ENCODE results near the gene UGT1A4. TPM values are rescaled to one million over a fixed set of nuclear protein-coding genes. Genes with fewer than 3 reads are reported as not detected.
A peak's percentile ranks its signal among the peaks of the same experiment; 100 is the strongest.

UGT1A4 gene
- total RNA-seq, 1 donor from 2014 or later: 0.26 TPM

- FAIRE-seq: no peak
- H3K36me3 ChIP-seq (ENCODE audit: control insufficient read depth, insufficient read depth, low read length): peaks cover 7% of the 10 kb centered on the region
- TF ChIP-seq CTCF (IDR thresholded peaks at IDR 0.05; ENCODE audit: insufficient read depth, low read length, severe bottlenecking): no peak
Observed at GRCh38 chr2:233766416-233766815, 47.9 kb downstream of the UGT1A4 start.

GRCh38 chr2:233768076-233768475, 49.5 kb downstream of the UGT1A4 start:
- FAIRE-seq (no peak), DNase-seq (ENCODE audit: low read depth) (no peak)
- Histone ChIP-seq H3K27me3 (ENCODE audit: control insufficient read depth, insufficient read depth, low read length) (no peaks in the 10 kb centered on the region), H3K4me3 (ENCODE audit: low read depth, low read length) (no peak overlapping the region), H3K36me3 (ENCODE audit: control insufficient read depth, insufficient read depth, low read length) (peaks cover 7% of the 10 kb centered on the region)
- TF ChIP-seq CTCF (IDR thresholded peaks at IDR 0.05; ENCODE audit: insufficient read depth, low read length, severe bottlenecking): no peak

More at GRCh38 chr2:233766416-233766815, 47.9 kb downstream of the UGT1A4 start:
- Histone ChIP-seq H3K27me3 (ENCODE audit: control insufficient read depth, insufficient read depth, low read length) (no peaks in the 10 kb centered on the region), H3K4me3 (ENCODE audit: low read depth, low read length) (no peak overlapping the region)
- DNase-seq (ENCODE audit: low read depth): no peak

- DNase-seq (ENCODE audit: low read depth): no peak
- no peaks in the 10 kb centered on the region for H3K27me3 ChIP-seq (ENCODE audit: control insufficient read depth, insufficient read depth, low read length)
- no peak overlapping the region for H3K4me3 ChIP-seq (ENCODE audit: low read depth, low read length)
- H3K36me3 ChIP-seq (ENCODE audit: control insufficient read depth, insufficient read depth, low read length): peaks cover 7% of the 10 kb centered on the region
- FAIRE-seq: peak; percentile 66
- TF ChIP-seq CTCF (IDR thresholded peaks at IDR 0.05; ENCODE audit: insufficient read depth, low read length, severe bottlenecking): no peak
Observed at GRCh38 chr2:233769260-233769659, 50.7 kb downstream of the UGT1A4 start.

GRCh38 chr2:233772153-233772552, 53.6 kb downstream of the UGT1A4 start:
- no peaks in the 10 kb centered on the region for H3K27me3 ChIP-seq (ENCODE audit: control insufficient read depth, insufficient read depth, low read length)
- H3K36me3 ChIP-seq (ENCODE audit: control insufficient read depth, insufficient read depth, low read length): peaks cover 3% of the 10 kb centered on the region
- FAIRE-seq (peak; percentile 82), DNase-seq (ENCODE audit: low read depth) (no peak)
- H3K4me3 ChIP-seq (ENCODE audit: low read depth, low read length): no peak overlapping the region
- TF ChIP-seq CTCF (IDR thresholded peaks at IDR 0.05; ENCODE audit: insufficient read depth, low read length, severe bottlenecking): no peak

- no peak for TF ChIP-seq CTCF (IDR thresholded peaks at IDR 0.05; ENCODE audit: insufficient read depth, low read length, severe bottlenecking)
- Histone ChIP-seq H3K27me3 (ENCODE audit: control insufficient read depth, insufficient read depth, low read length) (no peaks in the 10 kb centered on the region), H3K4me3 (ENCODE audit: low read depth, low read length) (no peak overlapping the region), H3K36me3 (ENCODE audit: control insufficient read depth, insufficient read depth, low read length) (peaks cover 3% of the 10 kb centered on the region)
- no peak for FAIRE-seq
- DNase-seq (ENCODE audit: low read depth): no peak
Observed at GRCh38 chr2:233772583-233772982, 54.0 kb downstream of the UGT1A4 start.

GRCh38 chr2:233773854-233774253, 55.3 kb downstream of the UGT1A4 start:
- H3K27me3 ChIP-seq (ENCODE audit: control insufficient read depth, insufficient read depth, low read length): no peaks in the 10 kb centered on the region
- FAIRE-seq (peak; percentile 18), DNase-seq (ENCODE audit: low read depth) (no peak)
- peaks cover 3% of the 10 kb centered on the region for H3K36me3 ChIP-seq (ENCODE audit: control insufficient read depth, insufficient read depth, low read length)
- no peak overlapping the region for H3K4me3 ChIP-seq (ENCODE audit: low read depth, low read length)
- no peak for TF ChIP-seq CTCF (IDR thresholded peaks at IDR 0.05; ENCODE audit: insufficient read depth, low read length, severe bottlenecking)

All from bronchial epithelial cell (primary cell).